Lung (tissue), 12 donors: ENCODE data around the gene KRT1. TPM values are rescaled to one million over a fixed set of nuclear protein-coding genes. Genes with fewer than 3 reads are reported as not detected.

Source experiments
- ATAC-seq: fragments of 200-7000 bp; cut with Tn5 transposase; one replicate; pipeline ENCODE4 v1.9.1; 2020; ENCODE audit warnings: moderate number of reproducible peaks; ENCODE audit not compliant: insufficient read depth, low FRiP score
- DNase-seq, 3 donors: peaks; one replicate each; pipeline ENCODE4 v3.0.0-alpha.2; 2013 to 2017
- H3K27ac ChIP-seq, 2 donors: one replicate each; pipeline ENCODE4 v1.5.1; 2013; ENCODE audit warnings: mild to moderate bottlenecking in 2 of 2, moderate library complexity in 2 of 2, control low read depth in 1 of 2, inconsistent platforms in 1 of 2, low read depth in 1 of 2, low read length in 1 of 2
- H3K27me3 ChIP-seq, 3 donors: one replicate each; pipeline ENCODE4 v1.5.1; 2013; ENCODE audit warnings: low read length in 2 of 3; ENCODE audit not compliant: control insufficient read depth in 3 of 3, insufficient read depth in 3 of 3
- H3K36me3 ChIP-seq, 4 donors: one replicate each; pipeline ENCODE4 v1.5.1; 2013; ENCODE audit warnings: low read length in 4 of 4, mild to moderate bottlenecking in 1 of 4, moderate library complexity in 1 of 4; ENCODE audit not compliant: control insufficient read depth in 4 of 4, insufficient read depth in 4 of 4
- H3K4me1 ChIP-seq, 5 donors: one replicate each; pipeline ENCODE4 v1.5.1; 2013; ENCODE audit warnings: low read length in 5 of 5, mild to moderate bottlenecking in 2 of 5, moderate library complexity in 1 of 5; ENCODE audit not compliant: control insufficient read depth in 5 of 5, insufficient read depth in 5 of 5
- H3K4me3 ChIP-seq: one replicate; pipeline ENCODE4 v1.5.1; 2013; ENCODE audit warnings: mild to moderate bottlenecking, control low read depth, moderate library complexity
- H3K9ac ChIP-seq, 2 donors: one replicate each; pipeline ENCODE4 v1.5.1; 2013; ENCODE audit warnings: low read length in 2 of 2, control low read depth in 1 of 2; ENCODE audit not compliant: insufficient read depth in 1 of 2
- H3K9me3 ChIP-seq, 4 donors: one replicate each; pipeline ENCODE4 v1.5.1; 2013; ENCODE audit warnings: low read length in 3 of 4, mild to moderate bottlenecking in 1 of 4, moderate library complexity in 1 of 4; ENCODE audit not compliant: control insufficient read depth in 4 of 4, insufficient read depth in 3 of 4
- CTCF ChIP-seq: IDR thresholded peaks from 2 replicates; pipeline ENCODE4 v1.5.1; 2012; ENCODE audit warnings: mild to moderate bottlenecking; ENCODE audit errors: control extremely low read depth, extremely low read depth
- WGBS, 2 donors: extraction: QIAGEN DNeasy Blood & Tissue Kit; methylation state at CpG; one replicate each; pipeline ENCODE4 v1.1.7; 2013; 5-methylcytosine and 5-hydroxymethylcytosine counted together
- polyA plus RNA-seq, 2 donors: library from polyadenylated mRNA; stranded (reverse); fragments of 200-250 nt; gene quantifications; one replicate each; pipeline ENCODE4 v1.2.1, GENCODE V29; 2013
- total RNA-seq, 2 donors: library from RNA; depleted of rRNA in 1 of 2; stranded (reverse); fragments of >200 nt in 1 of 2; gene quantifications; one replicate each; pipeline ENCODE4 v1.2.1, GENCODE V29; 2014 to 2021
- donor health status: control.
- donor health status: control.
- donor health status: Bipolar disorder and iron deficiency.
- donor health status: healthy.
- donor health status: DM: yes; HTN: yes; CAD: no.

The KRT1 gene
- total and polyA plus RNA-seq, 4 donors = 0.09 to 0.82 TPM; not detected in 2

GRCh38 chr12:52677671-52678070 lies 2.5 kb downstream of the KRT1 start:
- 83 to 90% methylated on average over 1 of the region's 1 CpG for WGBS, 2 donors
- Histone ChIP-seq H3K9ac (no peak overlapping the region), H3K4me3 (no peak overlapping the region), H3K9me3 (peaks cover 0 to 1% (median 0%) of the 10 kb centered on the region in 4 donors), H3K36me3 (no peaks in the 10 kb centered on the region), H3K27me3 (peaks cover 0 to 2% (median 0%) of the 10 kb centered on the region in 3 donors), H3K4me1 (no peaks in the 10 kb centered on the region), H3K27ac (no peak overlapping the region)
- ATAC-seq (no peak), DNase-seq (no peak)
- TF ChIP-seq CTCF = no peak

GRCh38 chr12:52677126-52677525 lies 3.1 kb downstream of the KRT1 start:
- Histone ChIP-seq H3K36me3 (no peaks in the 10 kb centered on the region), H3K9ac (no peak overlapping the region), H3K4me3 (no peak overlapping the region), H3K9me3 (peaks cover 0 to 1% (median 0%) of the 10 kb centered on the region in 4 donors), H3K27me3 (peaks cover 0 to 2% (median 0%) of the 10 kb centered on the region in 3 donors), H3K4me1 (no peaks in the 10 kb centered on the region), H3K27ac (no peak overlapping the region)
- 87% methylated on average over 5 of the region's 5 CpGs for WGBS, 2 donors
- DNase-seq = no peak
- no peak for TF ChIP-seq CTCF
- ATAC-seq = no peak

GRCh38 chr12:52676163-52676562 lies 4.0 kb downstream of the KRT1 start:
- DNase-seq = no peak
- 94 to 97% methylated on average over 7 of the region's 7 CpGs for WGBS, 2 donors
- H3K27me3 ChIP-seq = peaks cover 0 to 11% (median 0%) of the 10 kb centered on the region in 3 donors
- H3K4me3 ChIP-seq = no peak overlapping the region
- peaks cover 0 to 1% (median 0%) of the 10 kb centered on the region in 4 donors for H3K9me3 ChIP-seq
- H3K9ac ChIP-seq = no peak overlapping the region
- H3K27ac ChIP-seq = no peak overlapping the region
- ATAC-seq = no peak
- H3K36me3 ChIP-seq = no peaks in the 10 kb centered on the region
- no peak for TF ChIP-seq CTCF
- H3K4me1 ChIP-seq = no peaks in the 10 kb centered on the region

GRCh38 chr12:52675301-52675701 lies 4.9 kb downstream of the KRT1 start:
- DNase-seq (no peak), ATAC-seq (no peak)
- H3K36me3 ChIP-seq = no peaks in the 10 kb centered on the region
- no peaks in the 10 kb centered on the region for H3K4me1 ChIP-seq
- H3K4me3 ChIP-seq = no peak overlapping the region
- peaks cover 0 to 19% (median 0%) of the 10 kb centered on the region in 3 donors for H3K27me3 ChIP-seq
- no peak overlapping the region for H3K9ac ChIP-seq
- 92 to 93% methylated on average over 26 to 28 of the region's 28 CpGs for WGBS, 2 donors
- H3K9me3 ChIP-seq = peaks cover 0 to 1% (median 0%) of the 10 kb centered on the region in 4 donors
- no peak overlapping the region for H3K27ac ChIP-seq
- no peak for TF ChIP-seq CTCF
